ENCODE data around the gene NPC1L1. TPM values are rescaled to one million over a fixed set of nuclear protein-coding genes. Genes with fewer than 3 reads are reported as not detected.

The NPC1L1 gene
- polyA plus RNA-seq, 4 donors, result 39.9 to 108 (median 57.3) TPM

DNA sequence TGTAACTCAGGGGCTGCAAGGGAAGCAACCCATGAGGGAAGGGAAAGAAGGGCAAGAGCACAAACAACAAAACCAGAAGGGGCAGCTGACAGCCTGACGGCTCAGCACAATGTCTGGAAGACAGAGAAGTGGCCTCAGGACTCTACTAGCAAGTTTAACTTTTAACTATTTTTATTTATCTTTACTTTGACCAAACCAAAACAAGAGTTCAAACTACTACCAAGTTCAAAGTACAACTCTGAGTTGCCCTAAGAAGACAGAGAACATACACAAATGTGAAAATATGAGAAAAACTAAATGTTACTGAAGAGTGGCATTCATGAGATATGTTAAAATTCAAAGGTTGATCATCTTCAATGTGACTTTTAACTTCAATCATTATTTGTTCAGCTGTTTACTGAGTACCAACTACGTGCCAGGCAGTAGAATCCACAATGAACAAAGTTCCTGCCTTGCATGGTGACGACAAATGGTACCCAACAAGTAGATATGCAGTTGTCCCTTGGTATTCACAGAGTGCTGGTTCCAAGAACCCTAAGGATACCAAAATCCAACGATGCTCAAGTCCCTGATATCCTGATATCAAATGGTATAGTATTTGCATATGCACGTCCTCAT, 70.4 kb downstream of the NPC1L1 start:
- Histone ChIP-seq H3K27ac (ENCODE audit: low read depth in 1 of 3, low read length in 2 of 3) (peak overlapping the region in 1 of 3 donors; percentile 36), H3K4me1 (ENCODE audit: control insufficient read depth in 3 of 3, insufficient read depth in 2 of 3, low read depth in 1 of 3, low read length in 2 of 3) (peaks cover 3 to 23% (median 8%) of the 10 kb centered on the region in 3 donors), H3K27me3 (ENCODE audit: control insufficient read depth in 3 of 3, insufficient read depth in 3 of 3, low read length in 3 of 3) (no peaks in the 10 kb centered on the region), H3K36me3 (ENCODE audit: control insufficient read depth in 3 of 3, insufficient read depth in 2 of 3, low read depth in 1 of 3, low read length in 3 of 3) (peaks cover 2 to 40% (median 3%) of the 10 kb centered on the region in 3 donors), H3K4me3 (ENCODE audit: low read depth in 1 of 3, low read length in 3 of 3) (no peak overlapping the region), H3K9me3 (ENCODE audit: control insufficient read depth in 2 of 2, insufficient read depth in 1 of 2, low read depth in 1 of 2, low read length in 1 of 2) (no peaks in the 10 kb centered on the region)
- no peak for FAIRE-seq
- peak in 1 of 2 donors; percentile 33 for DNase-seq
- WGBS, 3 donors, result 66 to 81% (median 74%) methylated on average over 5 of the region's 5 CpGs

- H3K27ac ChIP-seq (ENCODE audit: low read depth in 1 of 3, low read length in 2 of 3), result peak overlapping the region in 1 of 3 donors; percentile 36
- peaks cover 3 to 23% (median 8%) of the 10 kb centered on the region in 3 donors for H3K4me1 ChIP-seq (ENCODE audit: control insufficient read depth in 3 of 3, insufficient read depth in 2 of 3, low read depth in 1 of 3, low read length in 2 of 3)
- H3K36me3 ChIP-seq (ENCODE audit: control insufficient read depth in 3 of 3, insufficient read depth in 2 of 3, low read depth in 1 of 3, low read length in 3 of 3), result peaks cover 2 to 36% (median 3%) of the 10 kb centered on the region in 3 donors
- DNase-seq (no peak), FAIRE-seq (no peak)
- 89 to 98% (median 97%) methylated on average over 2 of the region's 2 CpGs for WGBS, 3 donors
- H3K4me3 ChIP-seq (ENCODE audit: low read depth in 1 of 3, low read length in 3 of 3), result no peak overlapping the region
- no peaks in the 10 kb centered on the region for H3K27me3 ChIP-seq (ENCODE audit: control insufficient read depth in 3 of 3, insufficient read depth in 3 of 3, low read length in 3 of 3)
- no peaks in the 10 kb centered on the region for H3K9me3 ChIP-seq (ENCODE audit: control insufficient read depth in 2 of 2, insufficient read depth in 1 of 2, low read depth in 1 of 2, low read length in 1 of 2)
Observed at GRCh38 chr7:44470135-44470479, 71.0 kb downstream of the NPC1L1 start.

- DNase-seq (no peak), FAIRE-seq (no peak)
- 61 to 70% (median 64%) methylated on average over 4 of the region's 4 CpGs for WGBS, 3 donors
- Histone ChIP-seq H3K36me3 (ENCODE audit: control insufficient read depth in 3 of 3, insufficient read depth in 2 of 3, low read depth in 1 of 3, low read length in 3 of 3) (peaks cover 0 to 37% (median 2%) of the 10 kb centered on the region in 3 donors), H3K27me3 (ENCODE audit: control insufficient read depth in 3 of 3, insufficient read depth in 3 of 3, low read length in 3 of 3) (no peaks in the 10 kb centered on the region), H3K4me1 (ENCODE audit: control insufficient read depth in 3 of 3, insufficient read depth in 2 of 3, low read depth in 1 of 3, low read length in 2 of 3) (peaks cover 3 to 23% (median 8%) of the 10 kb centered on the region in 3 donors), H3K27ac (ENCODE audit: low read depth in 1 of 3, low read length in 2 of 3) (no peak overlapping the region), H3K4me3 (ENCODE audit: low read depth in 1 of 3, low read length in 3 of 3) (no peak overlapping the region), H3K9me3 (ENCODE audit: control insufficient read depth in 2 of 2, insufficient read depth in 1 of 2, low read depth in 1 of 2, low read length in 1 of 2) (no peaks in the 10 kb centered on the region)
Observed at GRCh38 chr7:44469461-44470134, 71.5 kb downstream of the NPC1L1 start.

GRCh38 chr7:44467217-44467548, 73.9 kb downstream of the NPC1L1 start:
- FAIRE-seq (no peak), DNase-seq (no peak)
- WGBS, 3 donors, result 95 to 98% (median 96%) methylated on average over 4 of the region's 4 CpGs
- H3K4me1 ChIP-seq (ENCODE audit: control insufficient read depth in 3 of 3, insufficient read depth in 2 of 3, low read depth in 1 of 3, low read length in 2 of 3), result peaks cover 0 to 23% (median 8%) of the 10 kb centered on the region in 3 donors
- H3K27ac ChIP-seq (ENCODE audit: low read depth in 1 of 3, low read length in 2 of 3), result no peak overlapping the region
- H3K9me3 ChIP-seq (ENCODE audit: control insufficient read depth in 2 of 2, insufficient read depth in 1 of 2, low read depth in 1 of 2, low read length in 1 of 2), result no peaks in the 10 kb centered on the region
- no peaks in the 10 kb centered on the region for H3K27me3 ChIP-seq (ENCODE audit: control insufficient read depth in 3 of 3, insufficient read depth in 3 of 3, low read length in 3 of 3)
- peaks cover 2 to 47% (median 2%) of the 10 kb centered on the region in 3 donors for H3K36me3 ChIP-seq (ENCODE audit: control insufficient read depth in 3 of 3, insufficient read depth in 2 of 3, low read depth in 1 of 3, low read length in 3 of 3)
- H3K4me3 ChIP-seq (ENCODE audit: low read depth in 1 of 3, low read length in 3 of 3), result no peak overlapping the region

GRCh38 chr7:44466300-44467216, 74.6 kb downstream of the NPC1L1 start:
- DNase-seq (no peak), FAIRE-seq (no peak)
- Histone ChIP-seq H3K27ac (ENCODE audit: low read depth in 1 of 3, low read length in 2 of 3) (no peak overlapping the region), H3K4me3 (ENCODE audit: low read depth in 1 of 3, low read length in 3 of 3) (no peak overlapping the region), H3K4me1 (ENCODE audit: control insufficient read depth in 3 of 3, insufficient read depth in 2 of 3, low read depth in 1 of 3, low read length in 2 of 3) (peaks cover 0 to 23% (median 8%) of the 10 kb centered on the region in 3 donors), H3K27me3 (ENCODE audit: control insufficient read depth in 3 of 3, insufficient read depth in 3 of 3, low read length in 3 of 3) (no peaks in the 10 kb centered on the region), H3K36me3 (ENCODE audit: control insufficient read depth in 3 of 3, insufficient read depth in 2 of 3, low read depth in 1 of 3, low read length in 3 of 3) (peaks cover 2 to 43% (median 2%) of the 10 kb centered on the region in 3 donors), H3K9me3 (ENCODE audit: control insufficient read depth in 2 of 2, insufficient read depth in 1 of 2, low read depth in 1 of 2, low read length in 1 of 2) (no peaks in the 10 kb centered on the region)
- WGBS, 3 donors, result 85 to 90% (median 86%) methylated on average over 4 of the region's 4 CpGs

DNA sequence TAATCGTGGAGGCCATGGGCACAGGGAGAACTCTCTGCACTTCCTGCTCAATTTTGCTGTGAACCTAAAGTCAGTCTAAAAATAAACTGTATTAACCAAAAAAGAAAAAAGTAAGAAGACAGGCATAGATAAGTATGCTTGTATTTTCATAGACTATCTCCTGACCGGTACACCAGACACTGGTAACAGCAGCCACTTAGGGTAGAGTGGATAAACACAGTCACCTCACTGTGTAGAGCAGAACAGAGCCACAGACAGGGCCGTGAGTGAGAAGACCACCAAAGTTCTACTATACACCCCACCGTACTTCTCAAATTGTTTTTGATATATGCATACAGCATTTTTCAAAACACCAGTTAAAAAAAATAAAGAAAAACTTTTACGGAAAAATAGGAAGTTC, 75.6 kb downstream of the NPC1L1 start:
- Histone ChIP-seq H3K36me3 (ENCODE audit: control insufficient read depth in 3 of 3, insufficient read depth in 2 of 3, low read depth in 1 of 3, low read length in 3 of 3) (peaks cover 2 to 44% (median 2%) of the 10 kb centered on the region in 3 donors), H3K27ac (ENCODE audit: low read depth in 1 of 3, low read length in 2 of 3) (no peak overlapping the region), H3K9me3 (ENCODE audit: control insufficient read depth in 2 of 2, insufficient read depth in 1 of 2, low read depth in 1 of 2, low read length in 1 of 2) (no peaks in the 10 kb centered on the region), H3K4me1 (ENCODE audit: control insufficient read depth in 3 of 3, insufficient read depth in 2 of 3, low read depth in 1 of 3, low read length in 2 of 3) (peaks cover 6 to 19% (median 6%) of the 10 kb centered on the region in 3 donors), H3K4me3 (ENCODE audit: low read depth in 1 of 3, low read length in 3 of 3) (no peak overlapping the region), H3K27me3 (ENCODE audit: control insufficient read depth in 3 of 3, insufficient read depth in 3 of 3, low read length in 3 of 3) (no peaks in the 10 kb centered on the region)
- WGBS, 3 donors, result 83 to 91% (median 90%) methylated on average over 5 of the region's 5 CpGs
- no peak for DNase-seq
- FAIRE-seq, result no peak

- Histone ChIP-seq H3K4me1 (ENCODE audit: control insufficient read depth in 3 of 3, insufficient read depth in 2 of 3, low read depth in 1 of 3, low read length in 2 of 3) (peaks cover 2 to 6% (median 5%) of the 10 kb centered on the region in 3 donors), H3K9me3 (ENCODE audit: control insufficient read depth in 2 of 2, insufficient read depth in 1 of 2, low read depth in 1 of 2, low read length in 1 of 2) (peaks cover 0 to 1% of the 10 kb centered on the region in 2 donors), H3K27ac (ENCODE audit: low read depth in 1 of 3, low read length in 2 of 3) (no peak overlapping the region), H3K4me3 (ENCODE audit: low read depth in 1 of 3, low read length in 3 of 3) (no peak overlapping the region), H3K27me3 (ENCODE audit: control insufficient read depth in 3 of 3, insufficient read depth in 3 of 3, low read length in 3 of 3) (no peaks in the 10 kb centered on the region), H3K36me3 (ENCODE audit: control insufficient read depth in 3 of 3, insufficient read depth in 2 of 3, low read depth in 1 of 3, low read length in 3 of 3) (peaks cover 2 to 45% (median 2%) of the 10 kb centered on the region in 3 donors)
- FAIRE-seq, result no peak
- no peak for DNase-seq
- WGBS, 3 donors, result 95 to 100% (median 96%) methylated on average over 1 of the region's 1 CpG
Observed at GRCh38 chr7:44463169-44463808, 77.8 kb downstream of the NPC1L1 start.

Data from small intestine (tissue), 7 donors.